Panc1 (cell line): ENCODE results near the gene CSMD2. TPM values are rescaled to one million over a fixed set of nuclear protein-coding genes. Genes with fewer than 3 reads are reported as not detected.

Experiments used
- ATAC-seq: fragments of 200-7000 bp; cut with Tn5 transposase; 2 replicates; pipeline ENCODE4 v1.9.1; 2020; ENCODE audit warnings: mild to moderate bottlenecking, moderate library complexity
- BruUV-seq: library from RNA; stranded (reverse); fragments of 400-500 nt; replicated peaks from 2 replicates; lab custom pipeline; 2021; lab: Mats Ljungman, UMichigan
- CTCF ChIA-PET: fragments of 300-600 bp; sonication (Branson Sonifier 250); formaldehyde crosslinking; loops from one replicate; lab custom pipeline; 2022; ENCODE audit warnings: antibody characterized with exemption; lab: Charles Lee
- POLR2A ChIA-PET: fragments of 300-600 bp; sonication (Branson Sonifier 250); formaldehyde crosslinking; loops from one replicate; lab custom pipeline; 2022; ENCODE audit warnings: antibody characterized with exemption; lab: Charles Lee
- DNase-seq: peaks from one replicate; pipeline ENCODE4 v3.0.0-alpha.2; 2010; ENCODE audit warnings: low read depth, low spot score
- H3K27ac ChIP-seq: 2 replicates; pipeline ENCODE4 v1.5.1; 2011; ENCODE audit warnings: mild to moderate bottlenecking, low read length, inconsistent platforms
- H3K27me3 ChIP-seq: fragments of 200-500 bp; sonication (Bioruptor generic); 2 replicates; pipeline ENCODE4 v1.6.0; 2014; ENCODE audit warnings: low read length, inconsistent platforms; ENCODE audit not compliant: control insufficient read depth, insufficient read depth
- H3K36me3 ChIP-seq: fragments of 200-500 bp; sonication (Bioruptor generic); 2 replicates; pipeline ENCODE4 v1.5.1; 2014; ENCODE audit warnings: inconsistent platforms, mild to moderate bottlenecking, low read length, moderate library complexity; ENCODE audit not compliant: control insufficient read depth, insufficient read depth
- H3K4me1 ChIP-seq: 2 replicates; pipeline ENCODE4 v1.5.1; 2011; ENCODE audit warnings: inconsistent platforms, mild to moderate bottlenecking, low read length, moderate library complexity; ENCODE audit not compliant: control insufficient read depth, insufficient read depth
- H3K4me3 ChIP-seq, 2 experiments: 2 replicates each; pipeline ENCODE4 v1.5.1; 2011 to 2012; ENCODE audit warnings: low read depth in 2 of 2, low read length in 2 of 2, mild to moderate bottlenecking in 2 of 2, inconsistent platforms in 1 of 2, moderate library complexity in 1 of 2
- H3K9me3 ChIP-seq: fragments of 200-500 bp; sonication (Bioruptor generic); 2 replicates; pipeline ENCODE4 v1.5.1; 2014; ENCODE audit warnings: low read depth, mild to moderate bottlenecking, inconsistent platforms, low read length, moderate library complexity; ENCODE audit not compliant: control insufficient read depth, insufficient read depth
- CTCF ChIP-seq: fragments of 450-650 bp; IDR thresholded peaks from 2 replicates; pipeline ENCODE4 v1.5.1; 2017; ENCODE audit warnings: mild to moderate bottlenecking
- POLR2AphosphoS5 ChIP-seq: IDR thresholded peaks from 2 replicates; pipeline ENCODE4 v1.6.1; 2012; ENCODE audit warnings: mild to moderate bottlenecking, low read depth, low read length, moderate library complexity
- REST ChIP-seq, 2 experiments: IDR thresholded peaks; 2 replicates each; pipeline ENCODE4 v1.6.1; 2011 to 2012; ENCODE audit warnings: low read depth in 2 of 2, control low read depth in 1 of 2, low read length in 1 of 2, mild to moderate bottlenecking in 1 of 2, moderate library complexity in 1 of 2; ENCODE audit not compliant: insufficient read depth in 1 of 2
- SIN3A ChIP-seq: IDR thresholded peaks from 2 replicates; pipeline ENCODE4 v1.6.1; 2012; ENCODE audit warnings: low read depth, mild to moderate bottlenecking, low read length, moderate library complexity, borderline replicate concordance; ENCODE audit not compliant: insufficient read depth
- TCF7L2 ChIP-seq: IDR thresholded peaks from 2 replicates; pipeline ENCODE4 v1.6.1; 2011; ENCODE audit warnings: mild to moderate bottlenecking, low read depth, low read length, inconsistent platforms
- in situ Hi-C: cut with HindIII; loops from 2 replicates; pipeline ENCODE4 v1.10.0; 2016; ENCODE audit warnings: low sequenced_read_pairs, low pct_unique_long_range_greater_than_20kb
- intact Hi-C: fragments of 100-400 bp; cut with micrococcal nuclease; formaldehyde crosslinking; loops from one replicate; pipeline ENCODE4 v1.10.0; 2022; ENCODE audit not compliant: unreplicated experiment
- total RNA-seq: library from RNA; stranded (reverse); gene quantifications from one replicate; pipeline ENCODE4 v1.2.1, GENCODE V29; 2021; ENCODE audit not compliant: unreplicated experiment

CSMD2 gene
- total RNA-seq, 1 experiment from 2014 or later: not detected

GRCh38 chr1:33471416-33471815, 693.6 kb downstream of the CSMD2 start:
- no TSS peak for BruUV-seq
- ATAC-seq (no peak), DNase-seq (no peak)
- H3K36me3 ChIP-seq: peaks cover 4% of the 10 kb centered on the region; the same call in 1 of the 2 replicates
- H3K9me3 ChIP-seq: no peaks in the 10 kb centered on the region
- POLR2A ChIA-PET: interaction anchor here (1.0 kb wide), 1 partner anchor 16 kb away, joined by 12 read pairs; no protein-coding TSS in a partner anchor
- no peak overlapping the region for H3K27ac ChIP-seq
- TF ChIP-seq SIN3A: no peak
- no peak for TF ChIP-seq CTCF
- TF ChIP-seq POLR2AphosphoS5: no peak
- no peak for TF ChIP-seq TCF7L2
- no peak for TF ChIP-seq REST (IDR thresholded peaks at IDR 0.05; ENCODE audit: insufficient read depth in 1 of 2, low read depth in 2 of 2, low read length in 1 of 2)
- no peaks in the 10 kb centered on the region for H3K27me3 ChIP-seq
- intact Hi-C loops (loop anchor here (5.0 to 10.0 kb wide), 2 partner anchors 143 to 364 kb away; no protein-coding TSS in a partner anchor), in situ Hi-C loops (no loop called here)
- CTCF ChIA-PET: interaction anchor here (0.8 kb wide), 1 partner anchor 176 kb away, joined by 3 read pairs; no protein-coding TSS in a partner anchor
- no peak overlapping the region for H3K4me3 ChIP-seq
- no peaks in the 10 kb centered on the region for H3K4me1 ChIP-seq

GRCh38 chr1:33470495-33471012, 694.5 kb downstream of the CSMD2 start:
- CTCF ChIA-PET: interaction anchor here (0.6 to 0.8 kb wide), 2 partner anchors 103 to 175 kb away, joined by 3 to 4 read pairs; no protein-coding TSS in a partner anchor

More at GRCh38 chr1:33470495-33471012, 694.5 kb downstream of the CSMD2 start:
- H3K27ac ChIP-seq: no peak overlapping the region
- no TSS peak for BruUV-seq
- in situ Hi-C loops (no loop called here), intact Hi-C loops (loop anchor here (5.0 to 10.0 kb wide), 2 partner anchors 144 to 363 kb away; no protein-coding TSS in a partner anchor)
- no peaks in the 10 kb centered on the region for H3K4me1 ChIP-seq
- peak; percentile 73 for ATAC-seq
- TF ChIP-seq TCF7L2: no peak
- TF ChIP-seq REST (IDR thresholded peaks at IDR 0.05; ENCODE audit: insufficient read depth in 1 of 2, low read depth in 2 of 2, low read length in 1 of 2): no peak
- no peak for TF ChIP-seq SIN3A
- no peak for TF ChIP-seq POLR2AphosphoS5
- peak; percentile 92 for TF ChIP-seq CTCF
- POLR2A ChIA-PET: interaction anchor here (1.0 kb wide), 1 partner anchor 15 kb away, joined by 12 read pairs; no protein-coding TSS in a partner anchor
- H3K27me3 ChIP-seq: no peaks in the 10 kb centered on the region
- no peak for DNase-seq
- no peak overlapping the region for H3K4me3 ChIP-seq
- H3K36me3 ChIP-seq: peaks cover 4% of the 10 kb centered on the region; the same call in 1 of the 2 replicates
- H3K9me3 ChIP-seq: no peaks in the 10 kb centered on the region
